Thyroid gland (tissue), 4 donors: ENCODE results near the gene ACAD9. TPM values are rescaled to one million over a fixed set of nuclear protein-coding genes. Genes with fewer than 3 reads are reported as not detected.

Experiments used
- DNase-seq, 2 donors: peaks; one replicate each; pipeline ENCODE4 v3.0.0-alpha.2; 2019
- H3K27ac ChIP-seq, 3 donors: fragments of 200-600 bp; sonication (generic); 1 replicate in 2 of 3; 2 replicates in 1 of 3; pipeline ENCODE4 v1.5.1; 2016 to 2019; ENCODE audit warnings: mild to moderate bottlenecking in 1 of 3, moderate library complexity in 1 of 3
- H3K27me3 ChIP-seq: fragments of 200-600 bp; sonication (generic); one replicate; pipeline ENCODE4 v1.5.1; 2019
- H3K36me3 ChIP-seq, 2 donors: fragments of 200-600 bp; sonication (generic); one replicate each; pipeline ENCODE4 v1.5.1; 2016 to 2019
- H3K4me1 ChIP-seq, 2 donors: fragments of 200-600 bp; sonication (generic); one replicate each; pipeline ENCODE4 v1.5.1; 2017 to 2019
- H3K4me3 ChIP-seq, 3 donors: fragments of 200-600 bp; sonication (generic); replicated peaks in 1 of 3; 1 replicate in 2 of 3; 2 replicates in 1 of 3; pipeline ENCODE4 v1.5.1; 2016; ENCODE audit warnings: mild to moderate bottlenecking in 1 of 3
- H3K9me3 ChIP-seq: fragments of 200-600 bp; sonication (generic); one replicate; pipeline ENCODE4 v1.5.1; 2017
- POLR2A ChIP-seq, 2 donors: fragments of 450-650 bp; IDR thresholded peaks; one replicate each; pipeline ENCODE4 v1.6.1; 2017; ENCODE audit warnings: antibody characterized with exemption in 2 of 2, mild to moderate bottlenecking in 2 of 2, moderate library complexity in 1 of 2
- WGBS, 2 donors: methylation state at CpG; one replicate each; pipeline ENCODE4 v1.1.5; 2017; 5-methylcytosine and 5-hydroxymethylcytosine counted together
- intact Hi-C: fragments of 100-400 bp; cut with DNase I; formaldehyde crosslinking; loops from one replicate; pipeline ENCODE4 v1.15.1; 2023
- total RNA-seq, 4 donors: library from RNA; depleted of rRNA; stranded (reverse); fragments of >200 nt; gene quantifications; one replicate each; pipeline ENCODE4 v1.2.3, GENCODE V29; 2016
- TF ChIP-seq, protein P1 (sequence below), 6 experiments: fragments of 200-600 bp in 3 of 6; fragments of 450-650 bp in 3 of 6; sonication (generic) in 3 of 6; IDR thresholded peaks; one replicate each; pipeline ENCODE4 v1.5.1; 2016 to 2019; ENCODE audit warnings: antibody characterized with exemption in 6 of 6, mild to moderate bottlenecking in 2 of 6, inconsistent platforms in 1 of 6, moderate library complexity in 1 of 6

The ACAD9 gene
- total RNA-seq, 4 donors from 2014 or later, result 38.4 to 78.8 (median 61.0) TPM

DNA sequence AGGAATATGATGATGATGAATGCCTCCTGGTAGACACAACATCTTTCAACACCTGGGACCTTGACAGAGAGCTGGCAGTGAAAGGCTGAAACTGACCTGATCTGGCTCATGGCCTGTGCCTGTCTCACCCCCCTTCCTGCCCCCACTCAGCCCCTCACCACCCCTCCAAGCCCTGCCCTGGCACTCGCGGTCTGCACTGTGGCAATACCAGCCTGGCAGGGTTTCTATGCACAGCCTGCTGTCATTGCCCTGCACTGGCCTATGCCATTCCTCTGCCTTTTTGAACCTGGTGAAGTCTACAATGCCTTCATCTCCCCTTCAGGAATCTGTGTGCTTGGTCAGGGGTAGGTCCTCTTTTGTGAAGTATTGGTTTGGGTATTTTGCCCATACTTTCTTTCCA lies 56.5 kb downstream of the ACAD9 start:
- no peak for DNase-seq
- TF ChIP-seq POLR2A (IDR thresholded peaks at IDR 0.05), result no peak
- TF ChIP-seq, protein P1, sequence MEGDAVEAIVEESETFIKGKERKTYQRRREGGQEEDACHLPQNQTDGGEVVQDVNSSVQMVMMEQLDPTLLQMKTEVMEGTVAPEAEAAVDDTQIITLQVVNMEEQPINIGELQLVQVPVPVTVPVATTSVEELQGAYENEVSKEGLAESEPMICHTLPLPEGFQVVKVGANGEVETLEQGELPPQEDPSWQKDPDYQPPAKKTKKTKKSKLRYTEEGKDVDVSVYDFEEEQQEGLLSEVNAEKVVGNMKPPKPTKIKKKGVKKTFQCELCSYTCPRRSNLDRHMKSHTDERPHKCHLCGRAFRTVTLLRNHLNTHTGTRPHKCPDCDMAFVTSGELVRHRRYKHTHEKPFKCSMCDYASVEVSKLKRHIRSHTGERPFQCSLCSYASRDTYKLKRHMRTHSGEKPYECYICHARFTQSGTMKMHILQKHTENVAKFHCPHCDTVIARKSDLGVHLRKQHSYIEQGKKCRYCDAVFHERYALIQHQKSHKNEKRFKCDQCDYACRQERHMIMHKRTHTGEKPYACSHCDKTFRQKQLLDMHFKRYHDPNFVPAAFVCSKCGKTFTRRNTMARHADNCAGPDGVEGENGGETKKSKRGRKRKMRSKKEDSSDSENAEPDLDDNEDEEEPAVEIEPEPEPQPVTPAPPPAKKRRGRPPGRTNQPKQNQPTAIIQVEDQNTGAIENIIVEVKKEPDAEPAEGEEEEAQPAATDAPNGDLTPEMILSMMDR (IDR thresholded peaks at IDR 0.05), result no peak
- Histone ChIP-seq H3K27me3 (no peaks in the 10 kb centered on the region), H3K36me3 (no peaks in the 10 kb centered on the region), H3K4me3 (no peak overlapping the region), H3K4me1 (no peaks in the 10 kb centered on the region), H3K9me3 (no peaks in the 10 kb centered on the region), H3K27ac (no peak overlapping the region)
- intact Hi-C loops, result no loop called here
- WGBS, 2 donors, result 50 to 58% methylated on average over 2 of the region's 2 CpGs

DNA sequence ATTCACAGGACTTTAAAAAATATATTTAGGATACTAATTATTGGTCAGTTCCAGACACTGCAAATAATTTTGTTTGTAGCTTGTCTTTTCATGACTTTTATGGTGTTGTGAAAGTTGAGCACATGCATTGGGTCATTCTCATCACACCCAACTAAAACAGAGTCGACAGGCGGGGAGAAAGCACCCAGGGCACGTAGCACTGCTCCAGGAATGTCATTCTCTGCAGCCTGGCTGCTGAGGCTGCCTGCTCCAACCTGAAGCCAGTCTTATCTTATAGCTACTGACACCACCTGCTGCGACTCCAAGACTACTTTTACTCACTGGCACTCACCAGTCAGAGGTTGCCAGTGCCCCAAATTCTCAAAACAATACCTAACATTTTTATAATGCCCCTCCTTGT lies 56.9 kb downstream of the ACAD9 start:
- no peak overlapping the region for H3K4me3 ChIP-seq
- H3K9me3 ChIP-seq, result no peaks in the 10 kb centered on the region
- TF ChIP-seq POLR2A (IDR thresholded peaks at IDR 0.05), result no peak
- TF ChIP-seq, protein P1 (IDR thresholded peaks at IDR 0.05), result no peak
- H3K27me3 ChIP-seq, result no peaks in the 10 kb centered on the region
- no peak for DNase-seq
- H3K4me1 ChIP-seq, result no peaks in the 10 kb centered on the region
- no peak overlapping the region for H3K27ac ChIP-seq
- H3K36me3 ChIP-seq, result no peaks in the 10 kb centered on the region
- WGBS, 2 donors, result 63 to 64% methylated on average over 4 of the region's 4 CpGs
- intact Hi-C loops, result no loop called here

DNA sequence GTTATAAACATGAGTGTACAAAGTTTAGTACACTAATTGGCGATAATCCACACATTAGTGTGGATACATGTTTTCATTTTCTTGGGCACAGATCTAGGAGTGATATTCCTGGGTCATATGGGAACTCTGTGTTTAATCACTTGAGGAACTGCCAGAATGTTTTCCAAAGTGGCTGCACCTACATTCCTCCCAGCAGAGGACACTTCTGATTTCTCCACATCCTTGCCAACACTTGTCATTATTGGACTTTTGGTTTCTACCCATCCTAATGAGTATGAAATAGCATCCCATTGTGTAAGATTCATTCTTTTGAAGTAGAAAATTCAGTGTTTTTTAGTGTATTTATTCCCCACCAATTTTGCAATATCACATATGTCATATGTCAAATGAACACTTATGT lies 60.8 kb downstream of the ACAD9 start:
- no peaks in the 10 kb centered on the region for H3K27me3 ChIP-seq
- H3K4me1 ChIP-seq, result no peaks in the 10 kb centered on the region
- TF ChIP-seq, protein P1 (IDR thresholded peaks at IDR 0.05), result no peak
- TF ChIP-seq POLR2A (IDR thresholded peaks at IDR 0.05), result no peak
- no peak overlapping the region for H3K27ac ChIP-seq
- H3K9me3 ChIP-seq, result no peaks in the 10 kb centered on the region
- no peak for DNase-seq
- no peaks in the 10 kb centered on the region for H3K36me3 ChIP-seq
- intact Hi-C loops, result no loop called here
- no peak overlapping the region for H3K4me3 ChIP-seq
- WGBS, 2 donors, result 87 to 96% methylated on average over 1 of the region's 1 CpG

DNA sequence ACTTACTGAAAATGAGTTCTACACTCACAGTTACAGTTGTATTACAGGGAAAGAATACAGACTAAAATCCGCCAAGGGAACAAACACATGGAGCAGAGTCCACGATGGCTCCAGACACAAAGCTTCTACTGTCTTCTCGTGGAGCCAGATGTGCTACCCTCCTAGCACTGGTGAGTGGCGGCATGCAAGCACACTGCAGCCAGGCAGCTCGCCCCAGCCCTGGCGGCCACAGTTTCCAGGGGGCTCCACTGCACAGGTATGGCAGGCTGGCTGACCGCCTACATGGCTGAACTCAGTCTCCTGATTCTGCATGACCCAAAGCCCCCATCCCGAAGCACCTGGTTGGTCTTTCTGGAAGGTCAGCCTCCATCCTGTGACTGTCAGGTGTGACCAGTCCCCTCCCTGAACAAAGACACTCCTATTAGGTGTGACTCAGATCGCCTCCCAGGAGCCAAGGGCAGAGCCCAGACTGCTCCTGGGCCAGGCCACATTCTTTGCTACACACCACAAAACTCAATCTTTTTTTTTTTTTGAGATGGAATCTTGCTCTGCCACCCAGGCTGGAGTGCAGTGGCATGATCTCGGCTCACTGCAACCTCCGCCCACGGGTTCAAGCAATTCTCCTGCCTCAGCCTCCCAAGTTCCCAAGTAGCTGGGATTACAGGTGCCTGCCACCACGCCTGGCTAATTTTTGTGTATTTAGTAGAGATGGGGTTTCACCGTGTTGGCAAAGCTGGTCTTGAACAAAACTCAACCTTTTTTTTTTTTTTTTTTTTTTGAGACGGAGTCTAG lies 62.9 kb downstream of the ACAD9 start:
- no peak for DNase-seq
- no peak overlapping the region for H3K27ac ChIP-seq
- WGBS, 2 donors, result 78% methylated on average over 15 of the region's 15 CpGs

More for the DNA sequence above, 62.9 kb downstream of the ACAD9 start:
- no peaks in the 10 kb centered on the region for H3K27me3 ChIP-seq
- TF ChIP-seq, protein P1 (IDR thresholded peaks at IDR 0.05), result no peak
- TF ChIP-seq POLR2A (IDR thresholded peaks at IDR 0.05), result no peak
- H3K9me3 ChIP-seq, result no peaks in the 10 kb centered on the region
- H3K4me3 ChIP-seq, result no peak overlapping the region
- no peaks in the 10 kb centered on the region for H3K36me3 ChIP-seq
- no peaks in the 10 kb centered on the region for H3K4me1 ChIP-seq
- intact Hi-C loops, result no loop called here
